WTC11 (cell line): ENCODE data around the gene CRAMP1. TPM values are rescaled to one million over a fixed set of nuclear protein-coding genes. Genes with fewer than 3 reads are reported as not detected.

Experiments used
- ATAC-seq: fragments of 200-7000 bp; cut with Tn5 transposase; 2 replicates; pipeline ENCODE4 v1.10.0; 2021; ENCODE audit warnings: mild to moderate bottlenecking, moderate library complexity
- CTCF ChIA-PET: fragments of 300-600 bp; sonication (Branson Sonifier 250); formaldehyde crosslinking; loops from one replicate; lab custom pipeline; 2021; ENCODE audit warnings: antibody characterized with exemption; lab: Charles Lee
- POLR2A ChIA-PET: fragments of 350-600 bp; sonication (Branson Sonifier 250); formaldehyde crosslinking; loops from one replicate; lab custom pipeline; 2021; ENCODE audit warnings: antibody characterized with exemption; lab: Charles Lee
- DNase-seq: peaks from one replicate; pipeline ENCODE4 v3.0.0; 2021; ENCODE audit warnings: low spot score
- H3K27ac Mint-ChIP-seq: 2 replicates; pipeline ENCODE4 v1.8.0; 2021; ENCODE audit warnings: mixed read lengths
- H3K27me3 Mint-ChIP-seq: 2 replicates; pipeline ENCODE4 v1.8.0; 2021; ENCODE audit warnings: low read depth, mild to moderate bottlenecking, moderate library complexity, mixed read lengths
- H3K36me3 Mint-ChIP-seq: 2 replicates; pipeline ENCODE4 v1.8.0; 2021; ENCODE audit warnings: mixed read lengths
- H3K4me1 Mint-ChIP-seq: 2 replicates; pipeline ENCODE4 v1.8.0; 2022; ENCODE audit warnings: mixed read lengths
- H3K4me3 Mint-ChIP-seq: 2 replicates; pipeline ENCODE4 v1.8.0; 2021; ENCODE audit warnings: mild to moderate bottlenecking, moderate library complexity, mixed read lengths
- H3K9me3 Mint-ChIP-seq: 2 replicates; pipeline ENCODE4 v1.8.0; 2021; ENCODE audit warnings: mixed read lengths
- ARID4B ChIP-seq: sonication (generic); formaldehyde crosslinking; IDR thresholded peaks from 2 replicates; pipeline ENCODE4 v1.8.0; 2023; ENCODE audit warnings: missing genetic modification reagents, mild to moderate bottlenecking, borderline replicate concordance
- E2F5 ChIP-seq: sonication (generic); formaldehyde crosslinking; IDR thresholded peaks from 2 replicates; pipeline ENCODE4 v1.8.1; 2022; ENCODE audit warnings: mild to moderate bottlenecking, moderate library complexity, missing genetic modification reagents
- ESRRA ChIP-seq: sonication (generic); formaldehyde crosslinking; IDR thresholded peaks from 2 replicates; pipeline ENCODE4 v1.8.1; 2022; ENCODE audit warnings: mild to moderate bottlenecking, missing genetic modification reagents, borderline replicate concordance
- FOXJ3 ChIP-seq: sonication (generic); formaldehyde crosslinking; IDR thresholded peaks from 2 replicates; pipeline ENCODE4 v1.9.0; 2021; ENCODE audit warnings: missing genetic modification reagents, mild to moderate bottlenecking, borderline replicate concordance
- FOXP1 ChIP-seq: sonication (generic); formaldehyde crosslinking; IDR thresholded peaks from 2 replicates; pipeline ENCODE4 v1.8.0; 2022; ENCODE audit warnings: missing genetic modification reagents, mild to moderate bottlenecking, moderate library complexity, borderline replicate concordance
- GRHL2 ChIP-seq: fragments of 250-450 bp; sonication (Bioruptor Pico); IDR thresholded peaks from 2 replicates; pipeline ENCODE4 v1.8.0; 2022; ENCODE audit warnings: mild to moderate bottlenecking, moderate library complexity; ENCODE audit not compliant: insufficient replicate concordance, severe bottlenecking
- NFYB ChIP-seq: sonication (generic); formaldehyde crosslinking; conservative IDR thresholded peaks from 2 replicates; pipeline ENCODE4 v1.8.0; 2022; ENCODE audit warnings: low read depth, missing genetic modification reagents
- NR1H2 ChIP-seq: sonication (generic); formaldehyde crosslinking; IDR thresholded peaks from 2 replicates; pipeline ENCODE4 v1.9.0; 2021; ENCODE audit warnings: mild to moderate bottlenecking, moderate library complexity, missing genetic modification reagents
- PRDM15 ChIP-seq: sonication (generic); formaldehyde crosslinking; IDR thresholded peaks from 2 replicates; pipeline ENCODE4 v1.8.0; 2022; ENCODE audit warnings: missing genetic modification reagents
- RELA ChIP-seq: sonication (generic); formaldehyde crosslinking; IDR thresholded peaks from 2 replicates; pipeline ENCODE4 v1.8.1; 2022; ENCODE audit warnings: missing genetic modification reagents, mild to moderate bottlenecking, borderline replicate concordance
- ZNF219 ChIP-seq: sonication (generic); formaldehyde crosslinking; IDR thresholded peaks from 2 replicates; pipeline ENCODE4 v1.8.0; 2023; ENCODE audit warnings: missing genetic modification reagents, mild to moderate bottlenecking, borderline replicate concordance
- ZNF263 ChIP-seq: sonication (generic); formaldehyde crosslinking; IDR thresholded peaks from 2 replicates; pipeline ENCODE4 v1.8.1; 2022; ENCODE audit warnings: low read depth, mild to moderate bottlenecking, moderate library complexity, missing genetic modification reagents
- ZNF532 ChIP-seq: fragments of 250-450 bp; sonication (Bioruptor Pico); IDR thresholded peaks from 2 replicates; pipeline ENCODE4 v1.9.0; 2021; ENCODE audit warnings: mild to moderate bottlenecking, borderline replicate concordance
- total RNA-seq: library from RNA; stranded (reverse); gene quantifications from 3 replicates; pipeline ENCODE4 v1.2.3, GENCODE V29; 2021
- TF ChIP-seq, protein P1 (sequence below): fragments of 250-450 bp; sonication (Bioruptor Pico); IDR thresholded peaks from 2 replicates; pipeline ENCODE4 v1.9.0; 2021; ENCODE audit warnings: moderate library complexity, mild to moderate bottlenecking, inconsistent platforms, borderline replicate concordance
- TF ChIP-seq, protein P2 (sequence below): sonication (generic); formaldehyde crosslinking; IDR thresholded peaks from 2 replicates; pipeline ENCODE4 v1.8.0; 2022; ENCODE audit warnings: mild to moderate bottlenecking, missing genetic modification reagents

The CRAMP1 gene
- total RNA-seq, 1 experiment from 2014 or later, result 27.4 TPM

- TF ChIP-seq PRDM15 (CRISPR knock-in tag) (no peak), ESRRA (CRISPR knock-in tag) (no peak)
Observed at GRCh38 chr16:1581804-1582203, 30.4 kb upstream of the CRAMP1 start (continued).

DNA sequence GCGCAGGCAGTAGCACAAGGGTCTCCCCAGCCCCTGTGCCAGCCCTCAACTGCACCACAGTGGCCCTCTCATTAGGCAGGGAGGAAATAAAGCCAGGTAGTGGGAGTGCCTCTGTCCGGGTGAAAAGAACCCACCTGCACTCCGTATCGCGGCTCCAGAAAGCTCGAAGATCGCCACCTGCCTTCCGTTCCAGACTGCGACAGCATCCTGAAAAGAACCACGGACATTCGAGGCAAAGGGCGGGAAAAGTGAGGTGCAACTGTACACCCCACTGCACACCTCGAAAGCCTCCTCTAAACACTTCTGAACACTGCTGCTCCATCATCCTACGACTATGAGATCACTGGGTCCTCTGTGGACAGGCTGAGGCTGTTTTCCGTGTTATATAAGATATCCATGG lies 29.0 kb upstream of the CRAMP1 start:
- Mint-ChIP-seq H3K27ac (no peak overlapping the region), H3K36me3 (peaks cover 43% of the 10 kb centered on the region), H3K9me3 (no peaks in the 10 kb centered on the region)
- POLR2A ChIA-PET, result no interaction called here
- CTCF ChIA-PET, result interaction anchor here (1.0 to 1.6 kb wide), 3 partner anchors 9 to 293 kb away, joined by 3 to 4 read pairs (median 3); no protein-coding TSS in a partner anchor
- TF ChIP-seq FOXJ3 (no peak), ZNF263 (CRISPR knock-in tag) (no peak), NR1H2 (CRISPR knock-in tag) (no peak), E2F5 (CRISPR knock-in tag) (no peak)
- TF ChIP-seq, protein P1, sequence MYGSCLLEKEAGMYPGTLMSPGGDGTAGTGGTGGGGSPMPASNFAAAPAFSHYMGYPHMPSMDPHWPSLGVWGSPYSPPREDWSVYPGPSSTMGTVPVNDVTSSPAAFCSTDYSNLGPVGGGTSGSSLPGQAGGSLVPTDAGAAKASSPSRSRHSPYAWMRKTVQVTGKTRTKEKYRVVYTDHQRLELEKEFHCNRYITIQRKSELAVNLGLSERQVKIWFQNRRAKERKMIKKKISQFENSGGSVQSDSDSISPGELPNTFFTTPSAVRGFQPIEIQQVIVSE (CRISPR knock-in tag), result no peak
- TF ChIP-seq, protein P2, sequence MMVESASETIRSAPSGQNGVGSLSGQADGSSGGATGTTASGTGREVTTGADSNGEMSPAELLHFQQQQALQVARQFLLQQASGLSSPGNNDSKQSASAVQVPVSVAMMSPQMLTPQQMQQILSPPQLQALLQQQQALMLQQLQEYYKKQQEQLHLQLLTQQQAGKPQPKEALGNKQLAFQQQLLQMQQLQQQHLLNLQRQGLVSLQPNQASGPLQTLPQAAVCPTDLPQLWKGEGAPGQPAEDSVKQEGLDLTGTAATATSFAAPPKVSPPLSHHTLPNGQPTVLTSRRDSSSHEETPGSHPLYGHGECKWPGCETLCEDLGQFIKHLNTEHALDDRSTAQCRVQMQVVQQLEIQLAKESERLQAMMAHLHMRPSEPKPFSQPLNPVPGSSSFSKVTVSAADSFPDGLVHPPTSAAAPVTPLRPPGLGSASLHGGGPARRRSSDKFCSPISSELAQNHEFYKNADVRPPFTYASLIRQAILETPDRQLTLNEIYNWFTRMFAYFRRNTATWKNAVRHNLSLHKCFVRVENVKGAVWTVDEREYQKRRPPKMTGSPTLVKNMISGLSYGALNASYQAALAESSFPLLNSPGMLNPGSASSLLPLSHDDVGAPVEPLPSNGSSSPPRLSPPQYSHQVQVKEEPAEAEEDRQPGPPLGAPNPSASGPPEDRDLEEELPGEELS (CRISPR knock-in tag), result no peak
- TF ChIP-seq, all 79 proteins: peak for 0
- no peaks in the 10 kb centered on the region for H3K4me1 Mint-ChIP-seq
- H3K4me3 Mint-ChIP-seq, result no peak overlapping the region
- ATAC-seq (no peak), DNase-seq (no peak)
- no peaks in the 10 kb centered on the region for H3K27me3 Mint-ChIP-seq

DNA sequence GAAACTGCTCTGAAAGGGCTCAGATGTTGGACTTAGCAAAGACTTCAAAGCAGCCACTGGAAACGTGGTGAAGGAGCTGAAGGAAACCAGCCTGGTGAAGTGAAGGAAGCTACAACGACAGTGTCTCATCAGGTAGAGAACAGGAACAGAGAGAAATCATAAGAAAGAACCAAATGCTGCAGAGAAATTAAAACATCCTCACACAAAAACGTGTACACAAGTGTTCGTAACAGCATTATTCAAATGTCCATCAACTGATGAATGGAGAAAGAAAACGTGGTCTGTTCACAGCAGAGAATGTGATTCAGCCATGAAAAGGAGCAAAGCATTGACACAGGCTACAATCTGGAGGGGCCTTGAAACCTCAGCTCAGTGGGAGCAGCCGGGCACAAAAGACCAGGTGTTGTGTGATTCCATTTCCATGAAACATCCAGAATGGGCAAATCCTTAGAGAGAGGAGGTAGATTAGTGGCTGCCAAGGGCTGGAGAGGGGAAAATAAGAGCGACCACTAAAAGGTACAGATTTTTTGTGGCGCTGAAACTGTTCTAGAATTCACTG lies 27.2 kb upstream of the CRAMP1 start:
- Mint-ChIP-seq H3K9me3 (no peaks in the 10 kb centered on the region), H3K27ac (no peak overlapping the region), H3K4me3 (no peak overlapping the region), H3K27me3 (no peaks in the 10 kb centered on the region), H3K4me1 (no peaks in the 10 kb centered on the region), H3K36me3 (peaks cover 37% of the 10 kb centered on the region)
- ATAC-seq, result no peak
- DNase-seq, result no peak
- CTCF ChIA-PET, result interaction anchor here (0.6 kb wide), 1 partner anchor 16 kb away, joined by 3 read pairs; no protein-coding TSS in a partner anchor
- POLR2A ChIA-PET, result no interaction called here
- TF ChIP-seq GRHL2 (CRISPR knock-in tag) (no peak), ZNF219 (CRISPR knock-in tag) (no peak), NFYB (CRISPR knock-in tag) (no peak), FOXP1 (no peak), RELA (CRISPR knock-in tag) (no peak), ZNF532 (CRISPR knock-in tag) (no peak), ARID4B (CRISPR knock-in tag) (no peak)
